GM18498 (cell line): ENCODE data around the gene DNAJC24.

Experiments used
- ATAC-seq: cut with Tn5 transposase; IDR thresholded peaks from one replicate; pipeline ENCODE4 v1.9.1; 2021; ENCODE audit warnings: mild to moderate bottlenecking, moderate library complexity; ENCODE audit not compliant: unreplicated experiment

DNAJC24 gene

GRCh38 chr11:31480930-31481329 is 111.3 kb downstream of the DNAJC24 start:
- ATAC-seq, result no peak
